ENCODE measurements around the gene CEP135. TPM values are rescaled to one million over a fixed set of nuclear protein-coding genes. Genes with fewer than 3 reads are reported as not detected.

The CEP135 gene
- total and polyA plus RNA-seq, 2 donors (not counting 1 experiment from before 2014, with no cell fraction given), result 4.6 to 5.9 TPM

DNA sequence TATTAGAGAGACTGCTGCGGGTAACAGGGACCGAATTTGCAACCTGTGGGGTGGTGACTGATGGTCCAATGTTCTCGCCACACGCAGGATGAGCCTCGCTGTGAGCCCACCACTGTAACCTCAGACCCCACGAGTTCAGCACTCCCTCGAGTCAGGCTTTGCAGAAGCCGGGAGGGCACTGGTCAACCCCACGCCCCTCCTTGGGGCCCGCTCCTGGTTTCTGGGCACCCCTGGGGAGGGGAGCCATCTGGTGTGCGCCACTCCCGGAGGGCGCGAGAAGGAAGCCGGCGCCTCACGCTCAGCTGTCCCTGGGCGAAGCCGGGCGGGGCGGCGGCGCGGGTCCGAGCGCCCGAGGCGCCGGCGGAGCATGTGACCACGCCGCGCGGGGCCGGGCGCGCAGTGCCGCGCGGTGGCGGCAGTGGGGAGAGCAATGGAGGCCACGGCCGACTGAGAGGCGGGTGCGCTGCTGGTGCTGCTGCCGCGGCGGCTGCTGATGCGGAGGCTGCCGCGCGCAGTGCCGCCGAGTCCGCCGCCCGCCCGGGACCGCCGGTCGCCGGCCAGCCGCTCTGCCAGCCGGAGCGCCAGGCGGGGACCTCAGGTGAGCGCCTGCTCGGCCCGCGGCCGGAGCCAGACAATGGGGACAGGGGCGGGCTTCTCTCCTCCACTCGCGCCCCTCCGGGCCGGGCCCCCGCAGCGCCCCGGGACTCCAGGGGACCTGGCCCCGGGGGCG is 100.1 kb downstream of the CEP135 start:
- H3K9me3 ChIP-seq (ENCODE audit: control insufficient read depth, insufficient read depth, low read depth, low read length), result no peaks in the 10 kb centered on the region
- H3K27me3 ChIP-seq (ENCODE audit: control insufficient read depth, insufficient read depth, low read length), result no peaks in the 10 kb centered on the region
- peak overlapping the region; percentile 24 for H3K9ac ChIP-seq (ENCODE audit: insufficient read depth, low read length)
- no peak overlapping the region for H3K27ac ChIP-seq (ENCODE audit: insufficient read depth, low read length)
- H3K4me1 ChIP-seq (ENCODE audit: control insufficient read depth, extremely low read depth, insufficient read depth, low read length), result peaks cover 2% of the 10 kb centered on the region
- peak overlapping the region; percentile 63 to 70 (median 67) for H3K4me3 ChIP-seq (replicated peaks in 1 of 4; ENCODE audit: control extremely low read depth in 1 of 4, insufficient read depth in 1 of 4, low read depth in 3 of 4, low read length in 4 of 4)
- no peaks in the 10 kb centered on the region for H3K79me2 ChIP-seq (ENCODE audit: control insufficient read depth, insufficient read depth, low read length)
- no peaks in the 10 kb centered on the region for H4K20me1 ChIP-seq (ENCODE audit: control insufficient read depth, extremely low read depth, insufficient read depth, low read length)
- TF ChIP-seq, protein P1, sequence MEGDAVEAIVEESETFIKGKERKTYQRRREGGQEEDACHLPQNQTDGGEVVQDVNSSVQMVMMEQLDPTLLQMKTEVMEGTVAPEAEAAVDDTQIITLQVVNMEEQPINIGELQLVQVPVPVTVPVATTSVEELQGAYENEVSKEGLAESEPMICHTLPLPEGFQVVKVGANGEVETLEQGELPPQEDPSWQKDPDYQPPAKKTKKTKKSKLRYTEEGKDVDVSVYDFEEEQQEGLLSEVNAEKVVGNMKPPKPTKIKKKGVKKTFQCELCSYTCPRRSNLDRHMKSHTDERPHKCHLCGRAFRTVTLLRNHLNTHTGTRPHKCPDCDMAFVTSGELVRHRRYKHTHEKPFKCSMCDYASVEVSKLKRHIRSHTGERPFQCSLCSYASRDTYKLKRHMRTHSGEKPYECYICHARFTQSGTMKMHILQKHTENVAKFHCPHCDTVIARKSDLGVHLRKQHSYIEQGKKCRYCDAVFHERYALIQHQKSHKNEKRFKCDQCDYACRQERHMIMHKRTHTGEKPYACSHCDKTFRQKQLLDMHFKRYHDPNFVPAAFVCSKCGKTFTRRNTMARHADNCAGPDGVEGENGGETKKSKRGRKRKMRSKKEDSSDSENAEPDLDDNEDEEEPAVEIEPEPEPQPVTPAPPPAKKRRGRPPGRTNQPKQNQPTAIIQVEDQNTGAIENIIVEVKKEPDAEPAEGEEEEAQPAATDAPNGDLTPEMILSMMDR (conservative IDR thresholded peaks at IDR 0.05 in 1 of 2, IDR thresholded peaks at IDR 0.05 in 1 of 2; ENCODE audit: low read depth in 1 of 2, low read length in 2 of 2), result peak; percentile 20 to 31
- no peak for TF ChIP-seq EZH2 (IDR thresholded peaks at IDR 0.05; ENCODE audit: low read length, missing control alignments)
- H3K4me2 ChIP-seq (ENCODE audit: extremely low read depth, insufficient read depth, low read length), result peak overlapping the region; percentile 96
- H3K36me3 ChIP-seq (ENCODE audit: control insufficient read depth, insufficient read depth, low read length), result no peaks in the 10 kb centered on the region
- DNase-seq (ENCODE audit: low read depth in 2 of 2), result peak; percentile 52 to 62
- H2AFZ ChIP-seq (ENCODE audit: low read length), result peak overlapping the region; percentile 87

DNA sequence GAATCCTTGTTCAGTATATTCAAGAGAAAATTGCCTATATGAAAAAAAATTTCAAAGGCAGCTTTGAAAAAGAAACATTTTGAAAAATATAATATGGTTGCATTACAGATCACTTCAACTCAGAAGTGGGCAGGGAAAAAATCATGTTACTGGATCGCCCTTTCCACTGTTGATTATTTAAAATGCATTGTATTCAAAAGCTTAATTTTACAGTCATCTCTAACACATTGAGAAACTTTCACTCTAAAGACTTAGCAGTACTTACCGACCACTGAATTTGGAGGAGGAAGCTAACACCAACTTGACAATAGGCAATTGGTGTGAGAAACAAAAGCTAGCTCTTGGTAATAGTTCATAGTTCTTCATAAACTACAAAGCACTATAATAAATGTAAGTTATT is 101.9 kb downstream of the CEP135 start:
- Histone ChIP-seq H3K9ac (ENCODE audit: insufficient read depth, low read length) (no peak overlapping the region), H3K79me2 (ENCODE audit: control insufficient read depth, insufficient read depth, low read length) (no peaks in the 10 kb centered on the region), H2AFZ (ENCODE audit: low read length) (no peak overlapping the region), H4K20me1 (ENCODE audit: control insufficient read depth, extremely low read depth, insufficient read depth, low read length) (no peaks in the 10 kb centered on the region), H3K4me3 (replicated peaks in 1 of 4; ENCODE audit: control extremely low read depth in 1 of 4, insufficient read depth in 1 of 4, low read depth in 3 of 4, low read length in 4 of 4) (peak overlapping the region in 1 of 4 experiments; percentile 75), H3K27ac (ENCODE audit: insufficient read depth, low read length) (no peak overlapping the region), H3K9me3 (ENCODE audit: control insufficient read depth, insufficient read depth, low read depth, low read length) (no peaks in the 10 kb centered on the region), H3K27me3 (ENCODE audit: control insufficient read depth, insufficient read depth, low read length) (no peaks in the 10 kb centered on the region), H3K4me2 (ENCODE audit: extremely low read depth, insufficient read depth, low read length) (no peak overlapping the region), H3K4me1 (ENCODE audit: control insufficient read depth, extremely low read depth, insufficient read depth, low read length) (peaks cover 2% of the 10 kb centered on the region), H3K36me3 (ENCODE audit: control insufficient read depth, insufficient read depth, low read length) (no peaks in the 10 kb centered on the region)
- TF ChIP-seq, protein P1 (conservative IDR thresholded peaks at IDR 0.05 in 1 of 2, IDR thresholded peaks at IDR 0.05 in 1 of 2; ENCODE audit: low read depth in 1 of 2, low read length in 2 of 2), result no peak
- TF ChIP-seq EZH2 (IDR thresholded peaks at IDR 0.05; ENCODE audit: low read length, missing control alignments), result no peak
- no peak for DNase-seq (ENCODE audit: low read depth in 2 of 2)

DNA sequence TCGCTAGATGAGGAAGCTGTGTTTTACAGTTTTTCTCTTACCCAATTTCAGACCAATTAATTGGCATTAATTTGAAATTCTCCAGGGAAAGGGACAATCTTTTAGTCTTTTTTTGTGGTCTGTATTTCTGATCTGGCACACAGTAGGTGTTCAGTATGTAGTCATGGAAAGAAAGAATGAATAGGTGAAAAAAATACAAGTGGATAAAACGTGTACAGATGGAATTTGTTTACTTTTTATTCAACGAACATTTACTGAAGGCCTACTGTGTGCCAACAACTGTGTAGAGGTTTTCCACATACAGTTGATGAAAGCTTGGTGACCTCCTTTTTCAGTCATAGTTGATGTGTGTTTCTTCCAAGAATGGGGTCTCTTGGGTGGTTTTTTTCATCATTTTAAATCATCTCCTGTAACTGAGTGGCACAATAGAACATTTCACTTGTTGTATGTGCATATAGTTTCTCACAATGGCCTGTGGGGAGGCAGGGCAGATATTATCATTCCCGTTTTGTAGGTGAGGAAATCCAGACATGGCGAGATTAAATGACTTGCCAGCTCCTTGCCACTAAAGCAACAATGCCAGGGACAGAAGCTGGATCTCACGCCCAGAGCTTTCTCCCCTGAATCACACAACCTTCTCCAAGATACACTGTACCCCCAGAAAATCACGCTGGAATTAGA is 102.4 kb downstream of the CEP135 start:
- DNase-seq (ENCODE audit: low read depth in 2 of 2), result no peak
- H3K4me1 ChIP-seq (ENCODE audit: control insufficient read depth, extremely low read depth, insufficient read depth, low read length), result peaks cover 2% of the 10 kb centered on the region
- H3K27ac ChIP-seq (ENCODE audit: insufficient read depth, low read length), result no peak overlapping the region
- H3K79me2 ChIP-seq (ENCODE audit: control insufficient read depth, insufficient read depth, low read length), result no peaks in the 10 kb centered on the region
- no peaks in the 10 kb centered on the region for H3K36me3 ChIP-seq (ENCODE audit: control insufficient read depth, insufficient read depth, low read length)
- H3K4me3 ChIP-seq (replicated peaks in 1 of 4; ENCODE audit: control extremely low read depth in 1 of 4, insufficient read depth in 1 of 4, low read depth in 3 of 4, low read length in 4 of 4), result no peak overlapping the region
- no peaks in the 10 kb centered on the region for H4K20me1 ChIP-seq (ENCODE audit: control insufficient read depth, extremely low read depth, insufficient read depth, low read length)
- H3K27me3 ChIP-seq (ENCODE audit: control insufficient read depth, insufficient read depth, low read length), result no peaks in the 10 kb centered on the region
- no peak for TF ChIP-seq EZH2 (IDR thresholded peaks at IDR 0.05; ENCODE audit: low read length, missing control alignments)
- TF ChIP-seq, protein P1 (conservative IDR thresholded peaks at IDR 0.05 in 1 of 2, IDR thresholded peaks at IDR 0.05 in 1 of 2; ENCODE audit: low read depth in 1 of 2, low read length in 2 of 2), result no peak
- H2AFZ ChIP-seq (ENCODE audit: low read length), result no peak overlapping the region
- no peak overlapping the region for H3K9ac ChIP-seq (ENCODE audit: insufficient read depth, low read length)
- H3K4me2 ChIP-seq (ENCODE audit: extremely low read depth, insufficient read depth, low read length), result no peak overlapping the region
- no peaks in the 10 kb centered on the region for H3K9me3 ChIP-seq (ENCODE audit: control insufficient read depth, insufficient read depth, low read depth, low read length)

Data from fibroblast of lung (primary cell).